PC-3 (cell line): Measurements from ENCODE around the gene SAE1.
A peak's percentile ranks its signal among the peaks of the same experiment; 100 is the strongest.

Source experiments
- EZH2 ChIP-seq: fragments of 300-600 bp; sonication (generic); IDR thresholded peaks from one replicate; pipeline ENCODE4 v1.6.1; 2017; ENCODE audit warnings: antibody characterized with exemption, mild to moderate bottlenecking, low read length; ENCODE audit not compliant: unreplicated experiment
- EZH2phosphoT487 ChIP-seq: fragments of 300-600 bp; sonication (generic); IDR thresholded peaks from 2 replicates; pipeline ENCODE4 v1.6.1; 2018; ENCODE audit warnings: mild to moderate bottlenecking, antibody characterized with exemption, low read length, borderline replicate concordance
- TF ChIP-seq, protein P1 (sequence below): fragments of 300-600 bp; sonication (generic); conservative IDR thresholded peaks from 2 replicates; pipeline ENCODE4 v1.5.1; 2017; ENCODE audit warnings: antibody characterized with exemption, low read depth, mild to moderate bottlenecking, low read length

DNA sequence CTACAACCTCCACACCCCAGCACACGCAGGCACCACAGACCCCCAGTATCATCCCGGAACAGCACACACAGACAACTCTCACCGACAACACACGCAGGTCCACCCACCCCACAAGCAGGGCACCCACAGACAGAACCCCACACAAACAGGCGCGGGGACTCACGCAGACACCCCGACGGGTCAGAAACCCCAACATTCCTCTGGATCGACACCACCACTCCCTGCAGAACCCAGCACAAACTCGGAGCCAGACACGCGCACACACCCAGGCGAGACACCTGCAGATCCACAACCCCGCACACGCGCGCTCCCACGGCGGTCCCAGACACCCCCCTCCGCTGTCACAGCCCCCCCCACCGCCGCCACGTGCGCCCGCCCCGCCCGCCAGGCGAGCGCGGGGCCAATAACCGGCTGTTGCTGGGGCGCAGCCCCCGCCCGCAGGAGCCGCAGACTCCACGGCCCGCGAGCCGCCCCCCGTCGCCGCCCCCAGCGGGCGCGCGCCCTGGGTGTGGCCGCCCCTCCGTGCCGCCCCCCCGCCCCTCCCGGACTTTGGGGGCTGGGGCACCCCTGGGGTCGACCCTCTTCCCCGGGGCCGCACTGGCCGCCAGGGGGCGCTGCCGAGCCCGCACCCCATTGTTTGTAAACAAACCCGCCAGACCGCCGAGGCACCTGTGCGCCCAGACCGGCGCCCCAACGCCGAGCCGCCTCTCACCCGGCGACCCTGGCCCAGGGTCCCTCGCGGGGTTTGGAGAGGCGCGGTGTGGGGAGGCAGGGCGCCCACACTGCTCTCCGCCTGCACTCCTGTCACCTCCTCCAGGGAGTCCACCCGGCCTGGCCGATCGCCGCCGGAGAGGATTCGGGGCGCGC lies 99.7 kb downstream of the SAE1 start:
- TF ChIP-seq EZH2 (no peak), EZH2phosphoT487 (no peak)
- TF ChIP-seq, protein P1, sequence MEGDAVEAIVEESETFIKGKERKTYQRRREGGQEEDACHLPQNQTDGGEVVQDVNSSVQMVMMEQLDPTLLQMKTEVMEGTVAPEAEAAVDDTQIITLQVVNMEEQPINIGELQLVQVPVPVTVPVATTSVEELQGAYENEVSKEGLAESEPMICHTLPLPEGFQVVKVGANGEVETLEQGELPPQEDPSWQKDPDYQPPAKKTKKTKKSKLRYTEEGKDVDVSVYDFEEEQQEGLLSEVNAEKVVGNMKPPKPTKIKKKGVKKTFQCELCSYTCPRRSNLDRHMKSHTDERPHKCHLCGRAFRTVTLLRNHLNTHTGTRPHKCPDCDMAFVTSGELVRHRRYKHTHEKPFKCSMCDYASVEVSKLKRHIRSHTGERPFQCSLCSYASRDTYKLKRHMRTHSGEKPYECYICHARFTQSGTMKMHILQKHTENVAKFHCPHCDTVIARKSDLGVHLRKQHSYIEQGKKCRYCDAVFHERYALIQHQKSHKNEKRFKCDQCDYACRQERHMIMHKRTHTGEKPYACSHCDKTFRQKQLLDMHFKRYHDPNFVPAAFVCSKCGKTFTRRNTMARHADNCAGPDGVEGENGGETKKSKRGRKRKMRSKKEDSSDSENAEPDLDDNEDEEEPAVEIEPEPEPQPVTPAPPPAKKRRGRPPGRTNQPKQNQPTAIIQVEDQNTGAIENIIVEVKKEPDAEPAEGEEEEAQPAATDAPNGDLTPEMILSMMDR: peak; percentile 61
